IMR-90 (cell line): ENCODE results near the gene RAPGEF5. TPM values are rescaled to one million over a fixed set of nuclear protein-coding genes. Genes with fewer than 3 reads are reported as not detected.

Experiments used
- ATAC-seq: fragments of 200-7000 bp; cut with Tn5 transposase; 2 replicates; pipeline ENCODE4 v1.9.1; 2020; ENCODE audit warnings: low read depth, mild to moderate bottlenecking, moderate library complexity
- BruUV-seq: library from RNA; stranded (reverse); fragments of 400-500 nt; replicated peaks from 2 replicates; lab custom pipeline; 2021; lab: Mats Ljungman, UMichigan
- CTCF ChIA-PET: fragments of 300-600 bp; formaldehyde crosslinking; extraction: SDS; loops from one replicate; lab custom pipeline; 2021; ENCODE audit warnings: antibody characterized with exemption; lab: Yijun Ruan, JAX
- POLR2A ChIA-PET: fragments of 300-600 bp; sonication (Branson Sonifier 250); formaldehyde crosslinking; loops from one replicate; lab custom pipeline; 2022; ENCODE audit warnings: antibody characterized with exemption; ENCODE audit not compliant: unreplicated experiment; lab: Charles Lee
- DNase-seq: peaks from one replicate; pipeline ENCODE4 v3.0.0; 2013
- H2AFZ ChIP-seq: replicated peaks from 2 replicates; pipeline ENCODE3; 2013; ENCODE audit warnings: low read length, mild to moderate bottlenecking; ENCODE audit not compliant: poor library complexity
- H2AK5ac ChIP-seq: 2 replicates; pipeline ENCODE4 v1.6.1; 2013; ENCODE audit warnings: low read depth, low read length, inconsistent platforms
- H2AK9ac ChIP-seq: replicated peaks from 2 replicates; pipeline ENCODE3; 2013; ENCODE audit warnings: mild to moderate bottlenecking, low read depth, low read length, moderate library complexity; ENCODE audit not compliant: poor library complexity
- H2BK120ac ChIP-seq: 2 replicates; pipeline ENCODE4 v1.6.1; 2013; ENCODE audit warnings: low read depth, low read length, inconsistent platforms
- H2BK15ac ChIP-seq: 3 replicates; pipeline ENCODE4 v1.6.1; 2013; ENCODE audit warnings: low read depth, low read length, inconsistent platforms
- H2BK20ac ChIP-seq: 2 replicates; pipeline ENCODE4 v1.6.1; 2013; ENCODE audit warnings: low read depth, mild to moderate bottlenecking, inconsistent platforms, low read length, moderate library complexity
- H2BK5ac ChIP-seq: 2 replicates; pipeline ENCODE4 v1.6.1; 2013; ENCODE audit warnings: mild to moderate bottlenecking, low read depth, low read length, inconsistent platforms; ENCODE audit not compliant: poor library complexity, severe bottlenecking
- H3K14ac ChIP-seq: replicated peaks from 2 replicates; pipeline ENCODE4 v1.6.1; 2013; ENCODE audit warnings: low read depth, low read length, inconsistent platforms
- H3K18ac ChIP-seq: 2 replicates; pipeline ENCODE4 v1.6.1; 2013; ENCODE audit warnings: low read depth, low read length, control low read depth
- H3K23ac ChIP-seq: 2 replicates; pipeline ENCODE4 v1.6.1; 2013; ENCODE audit warnings: low read depth, low read length, inconsistent platforms
- H3K27ac ChIP-seq: 2 replicates; pipeline ENCODE4 v1.5.1; 2013; ENCODE audit warnings: mild to moderate bottlenecking, control low read depth, low read length; ENCODE audit not compliant: insufficient read depth
- H3K27me3 ChIP-seq: 2 replicates; pipeline ENCODE4 v1.6.1; 2013; ENCODE audit warnings: low read length; ENCODE audit not compliant: control insufficient read depth, insufficient read depth
- H3K36me3 ChIP-seq: 2 replicates; pipeline ENCODE4 v1.6.1; 2013; ENCODE audit warnings: low read length, mixed read lengths; ENCODE audit not compliant: control insufficient read depth, insufficient read depth
- H3K4ac ChIP-seq: 2 replicates; pipeline ENCODE4 v1.6.1; 2013; ENCODE audit warnings: low read depth, low read length, inconsistent platforms
- H3K4me1 ChIP-seq: 2 replicates; pipeline ENCODE4 v1.6.1; 2013; ENCODE audit warnings: low read length, mixed read lengths; ENCODE audit not compliant: control insufficient read depth, insufficient read depth
- H3K4me2 ChIP-seq: 2 replicates; pipeline ENCODE4 v1.6.1; 2013; ENCODE audit warnings: low read depth, mild to moderate bottlenecking, control low read depth, low read length, moderate library complexity
- H3K4me3 ChIP-seq: 2 replicates; pipeline ENCODE4 v1.5.1; 2013; ENCODE audit warnings: low read depth, mild to moderate bottlenecking, control low read depth, low read length, moderate library complexity; ENCODE audit not compliant: insufficient read depth
- H3K56ac ChIP-seq: 2 replicates; pipeline ENCODE4 v1.6.1; 2013; ENCODE audit warnings: low read length, inconsistent platforms; ENCODE audit not compliant: insufficient read depth; ENCODE audit errors: extremely low read depth
- H3K79me1 ChIP-seq, 2 experiments: 2 replicates each; pipeline ENCODE4 v1.6.1; 2013; ENCODE audit warnings: low read length in 2 of 2, inconsistent platforms in 1 of 2, low read depth in 1 of 2
- H3K9ac ChIP-seq: 2 replicates; pipeline ENCODE4 v1.6.1; 2013; ENCODE audit warnings: low read depth, low read length, control low read depth
- H3K9me1 ChIP-seq: 2 replicates; pipeline ENCODE4 v1.6.1; 2013; ENCODE audit warnings: low read length, inconsistent platforms; ENCODE audit not compliant: insufficient read depth
- H3K9me3 ChIP-seq: 2 replicates; pipeline ENCODE4 v1.6.1; 2013; ENCODE audit warnings: low read length; ENCODE audit not compliant: control insufficient read depth, insufficient read depth
- H4K20me1 ChIP-seq: 2 replicates; pipeline ENCODE4 v1.6.1; 2013; ENCODE audit warnings: low read length, inconsistent platforms; ENCODE audit not compliant: insufficient read depth
- H4K5ac ChIP-seq: 2 replicates; pipeline ENCODE4 v1.6.1; 2013; ENCODE audit warnings: mild to moderate bottlenecking, low read depth, low read length, control low read depth
- H4K8ac ChIP-seq, 2 experiments: 2 replicates each; pipeline ENCODE4 v1.6.1; 2013; ENCODE audit warnings: low read depth in 2 of 2, low read length in 2 of 2, control low read depth in 1 of 2, inconsistent platforms in 1 of 2
- H4K91ac ChIP-seq: 2 replicates; pipeline ENCODE4 v1.6.1; 2013; ENCODE audit warnings: low read depth, low read length, inconsistent platforms; ENCODE audit not compliant: insufficient read depth
- BHLHE40 ChIP-seq: fragments of 150-350 bp; IDR thresholded peaks from 2 replicates; pipeline ENCODE4 v1.6.1; 2016; ENCODE audit warnings: mild to moderate bottlenecking, low read depth, low read length
- CEBPB ChIP-seq: IDR thresholded peaks from 2 replicates; pipeline ENCODE4 v1.6.1; 2012; ENCODE audit warnings: low read depth, low read length, improper control_type of control experiment
- CHD1 ChIP-seq: IDR thresholded peaks from 2 replicates; pipeline ENCODE4 v1.6.1; 2012; ENCODE audit warnings: low read depth, low read length, improper control_type of control experiment
- ELK1 ChIP-seq: fragments of 150-350 bp; IDR thresholded peaks from 2 replicates; pipeline ENCODE4 v1.6.1; 2016; ENCODE audit warnings: low read depth, mild to moderate bottlenecking, low read length, moderate library complexity, borderline replicate concordance
- FOS ChIP-seq: fragments of 150-350 bp; IDR thresholded peaks from 2 replicates; pipeline ENCODE4 v1.6.1; 2016; ENCODE audit warnings: low read depth, low read length
- MAFK ChIP-seq: IDR thresholded peaks from 2 replicates; pipeline ENCODE4 v1.6.1; 2012; ENCODE audit warnings: low read depth, low read length, improper control_type of control experiment
- MAZ ChIP-seq: IDR thresholded peaks from 2 replicates; pipeline ENCODE4 v1.6.1; 2012; ENCODE audit warnings: low read depth, mild to moderate bottlenecking, low read length, improper control_type of control experiment, moderate library complexity, borderline replicate concordance
- MXI1 ChIP-seq: IDR thresholded peaks from 2 replicates; pipeline ENCODE4 v1.6.1; 2012; ENCODE audit warnings: low read depth, mild to moderate bottlenecking, low read length, moderate library complexity, borderline replicate concordance
- NFE2L2 ChIP-seq: fragments of 150-350 bp; IDR thresholded peaks from 2 replicates; pipeline ENCODE4 v1.6.1; 2016; ENCODE audit warnings: low read depth, mild to moderate bottlenecking, low read length
- POLR2A ChIP-seq: IDR thresholded peaks from 2 replicates; pipeline ENCODE4 v1.6.1; 2012; ENCODE audit warnings: mild to moderate bottlenecking, low read depth, low read length
- RAD21 ChIP-seq: IDR thresholded peaks from 2 replicates; pipeline ENCODE4 v1.6.1; 2012; ENCODE audit warnings: low read length, improper control_type of control experiment
- RCOR1 ChIP-seq: IDR thresholded peaks from 2 replicates; pipeline ENCODE4 v1.6.1; 2012; ENCODE audit warnings: mild to moderate bottlenecking, low read length, improper control_type of control experiment; ENCODE audit not compliant: insufficient replicate concordance
- RFX5 ChIP-seq: IDR thresholded peaks from 2 replicates; pipeline ENCODE4 v1.8.0; 2012; ENCODE audit warnings: low read depth, mild to moderate bottlenecking, low read length, moderate library complexity
- SMC3 ChIP-seq: fragments of 150-350 bp; IDR thresholded peaks from 2 replicates; pipeline ENCODE4 v1.6.1; 2016; ENCODE audit warnings: low read depth, mild to moderate bottlenecking, antibody characterized with exemption, low read length, moderate library complexity
- USF2 ChIP-seq: fragments of 150-350 bp; IDR thresholded peaks from 2 replicates; pipeline ENCODE4 v1.6.1; 2017; ENCODE audit warnings: mild to moderate bottlenecking, antibody characterized with exemption, low read length, low read depth
- WGBS, 2 experiments: methylation state at CpG; one replicate each; pipeline versions ENCODE4 v1.1.5 to v1.1.7; 2013; ENCODE audit warnings: missing lambda C conversion rate in 2 of 2; ENCODE audit not compliant: insufficient read length in 1 of 2; ENCODE audit errors: extremely low coverage in 2 of 2; 5-methylcytosine and 5-hydroxymethylcytosine counted together
- dilution Hi-C: fragments of 300-500 bp; cut with HindIII; formaldehyde crosslinking; loops from one replicate; pipeline ENCODE4 v1.14.3; 2018; ENCODE audit warnings: low sequenced_read_pairs; ENCODE audit not compliant: unreplicated experiment
- in situ Hi-C: fragments of 300-500 bp; cut with MboI; formaldehyde crosslinking; loops from 3 replicates; pipeline ENCODE4 v1.14.3; 2019; ENCODE audit warnings: low sequenced_read_pairs, inconsistent platforms, mixed read lengths
- intact Hi-C: fragments of 100-400 bp; cut with micrococcal nuclease; formaldehyde crosslinking; loops from 2 replicates; pipeline ENCODE4 v1.10.0; 2022
- polyA plus RNA-seq, 3 experiments: library from polyadenylated mRNA; depleted of rRNA; stranded (reverse); fragments of >200 nt; gene quantifications; 2 replicates each; pipeline ENCODE4 v1.2.3, GENCODE V29; 2012; ENCODE audit warnings: low replicate concordance in 1 of 3
- total RNA-seq: library from RNA; depleted of rRNA; stranded (reverse); fragments of >200 nt; gene quantifications from 2 replicates; pipeline ENCODE4 v1.2.3, GENCODE V29; 2012
- TF ChIP-seq, protein P1 (sequence below): conservative IDR thresholded peaks from 2 replicates; pipeline ENCODE4 v1.5.1; 2012; ENCODE audit warnings: mild to moderate bottlenecking, low read depth, low read length, improper control_type of control experiment

The RAPGEF5 gene
- total and polyA plus RNA-seq, 2 of the 4 experiments (the other 2 are of a cell fraction), result 0.05 to 0.18 TPM

- no peak overlapping the region for H2BK20ac ChIP-seq
- no peak overlapping the region for H2BK15ac ChIP-seq
- ATAC-seq (no peak), DNase-seq (no peak)
- H2AFZ ChIP-seq, result no peak overlapping the region
- TF ChIP-seq RCOR1 (no peak), USF2 (no peak), MXI1 (no peak), CEBPB (no peak), FOS (no peak), ELK1 (no peak), RFX5 (no peak), RAD21 (no peak), CHD1 (no peak), MAFK (no peak), NFE2L2 (no peak), MAZ (no peak), BHLHE40 (no peak), SMC3 (no peak), POLR2A (no peak)
- TF ChIP-seq, protein P1, sequence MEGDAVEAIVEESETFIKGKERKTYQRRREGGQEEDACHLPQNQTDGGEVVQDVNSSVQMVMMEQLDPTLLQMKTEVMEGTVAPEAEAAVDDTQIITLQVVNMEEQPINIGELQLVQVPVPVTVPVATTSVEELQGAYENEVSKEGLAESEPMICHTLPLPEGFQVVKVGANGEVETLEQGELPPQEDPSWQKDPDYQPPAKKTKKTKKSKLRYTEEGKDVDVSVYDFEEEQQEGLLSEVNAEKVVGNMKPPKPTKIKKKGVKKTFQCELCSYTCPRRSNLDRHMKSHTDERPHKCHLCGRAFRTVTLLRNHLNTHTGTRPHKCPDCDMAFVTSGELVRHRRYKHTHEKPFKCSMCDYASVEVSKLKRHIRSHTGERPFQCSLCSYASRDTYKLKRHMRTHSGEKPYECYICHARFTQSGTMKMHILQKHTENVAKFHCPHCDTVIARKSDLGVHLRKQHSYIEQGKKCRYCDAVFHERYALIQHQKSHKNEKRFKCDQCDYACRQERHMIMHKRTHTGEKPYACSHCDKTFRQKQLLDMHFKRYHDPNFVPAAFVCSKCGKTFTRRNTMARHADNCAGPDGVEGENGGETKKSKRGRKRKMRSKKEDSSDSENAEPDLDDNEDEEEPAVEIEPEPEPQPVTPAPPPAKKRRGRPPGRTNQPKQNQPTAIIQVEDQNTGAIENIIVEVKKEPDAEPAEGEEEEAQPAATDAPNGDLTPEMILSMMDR, result no peak
- H3K27me3 ChIP-seq, result no peaks in the 10 kb centered on the region
- no peaks in the 10 kb centered on the region for H3K79me1 ChIP-seq
- POLR2A ChIA-PET, result no interaction called here
- H2AK9ac ChIP-seq, result no peak overlapping the region
- BruUV-seq, result no TSS peak
- CTCF ChIA-PET, result no interaction called here
- no peak overlapping the region for H3K4me2 ChIP-seq
- no peak overlapping the region for H3K14ac ChIP-seq
- intact Hi-C loops (no loop called here), dilution Hi-C loops (no loop called here), in situ Hi-C loops (no loop called here)
- H3K23ac ChIP-seq, result no peak overlapping the region
- H4K8ac ChIP-seq, result no peak overlapping the region
- no peak overlapping the region for H3K4ac ChIP-seq
- no peak overlapping the region for H3K4me3 ChIP-seq
- H3K9me1 ChIP-seq, result no peaks in the 10 kb centered on the region; the same call in 1 of the 2 replicates
- no peak overlapping the region for H2BK120ac ChIP-seq
- no peaks in the 10 kb centered on the region for H3K4me1 ChIP-seq
- no peak overlapping the region for H3K18ac ChIP-seq
- no peak overlapping the region for H2BK5ac ChIP-seq
- H3K9ac ChIP-seq, result no peak overlapping the region
- no peak overlapping the region for H3K27ac ChIP-seq
- H4K5ac ChIP-seq, result no peak overlapping the region
- no peak overlapping the region for H4K91ac ChIP-seq
- no peak overlapping the region for H2AK5ac ChIP-seq
- H3K56ac ChIP-seq, result no peak overlapping the region
- H4K20me1 ChIP-seq, result no peaks in the 10 kb centered on the region
- WGBS, 2 experiments, result no CpG with 5 or more reads among the region's 1 CpG
- H3K9me3 ChIP-seq, result no peaks in the 10 kb centered on the region
- H3K36me3 ChIP-seq, result no peaks in the 10 kb centered on the region
These were observed 33.6 kb upstream of the RAPGEF5 start for GRCh38 chr7:22390516-22390915.
